HEK293 (cell line): ENCODE measurements around the gene VPS35L.

Experiments
- GLI4 ChIP-seq: fragments of 450-650 bp; formaldehyde crosslinking; IDR thresholded peaks from 2 replicates; pipeline ENCODE4 v1.5.1; 2016; ENCODE audit warnings: missing biosample characterization, missing genetic modification characterization
- GLIS1 ChIP-seq: fragments of 450-650 bp; formaldehyde crosslinking; IDR thresholded peaks from 2 replicates; pipeline ENCODE4 v1.5.1; 2016; ENCODE audit warnings: missing biosample characterization, missing genetic modification characterization
- IKZF3 ChIP-seq: fragments of 450-650 bp; IDR thresholded peaks from 2 replicates; pipeline ENCODE4 v1.5.0; 2018; ENCODE audit warnings: missing biosample characterization, mild to moderate bottlenecking, missing genetic modification characterization, moderate library complexity
- KLF8 ChIP-seq: fragments of 450-650 bp; formaldehyde crosslinking; IDR thresholded peaks from 2 replicates; pipeline ENCODE4 v1.5.1; 2016; ENCODE audit warnings: missing biosample characterization, missing genetic modification characterization
- OSR2 ChIP-seq: fragments of 450-650 bp; formaldehyde crosslinking; IDR thresholded peaks from 2 replicates; pipeline ENCODE4 v1.5.1; 2016; ENCODE audit warnings: missing biosample characterization, missing genetic modification characterization
- PRDM6 ChIP-seq: fragments of 450-650 bp; formaldehyde crosslinking; IDR thresholded peaks from 2 replicates; pipeline ENCODE4 v1.5.1; 2017; ENCODE audit warnings: missing biosample characterization, missing genetic modification characterization
- SCRT1 ChIP-seq: fragments of 450-650 bp; formaldehyde crosslinking; IDR thresholded peaks from 2 replicates; pipeline ENCODE4 v1.5.1; 2016; ENCODE audit warnings: missing biosample characterization, missing genetic modification characterization, borderline replicate concordance
- ZIC2 ChIP-seq: fragments of 450-650 bp; formaldehyde crosslinking; IDR thresholded peaks from 2 replicates; pipeline ENCODE4 v1.5.1; 2016; ENCODE audit warnings: missing biosample characterization, missing genetic modification characterization
- ZNF10 ChIP-seq: fragments of 450-650 bp; formaldehyde crosslinking; IDR thresholded peaks from 2 replicates; pipeline ENCODE4 v1.5.1; 2017; ENCODE audit warnings: missing biosample characterization, missing genetic modification characterization
- ZNF112 ChIP-seq: fragments of 450-650 bp; formaldehyde crosslinking; IDR thresholded peaks from 2 replicates; pipeline ENCODE4 v1.5.0; 2017; ENCODE audit warnings: missing biosample characterization, missing genetic modification characterization
- ZNF133 ChIP-seq: fragments of 450-650 bp; formaldehyde crosslinking; IDR thresholded peaks from 2 replicates; pipeline ENCODE4 v1.5.1; 2016; ENCODE audit warnings: missing biosample characterization, missing genetic modification characterization
- ZNF157 ChIP-seq: fragments of 450-650 bp; formaldehyde crosslinking; IDR thresholded peaks from 2 replicates; pipeline ENCODE4 v1.5.1; 2016; ENCODE audit warnings: missing biosample characterization, missing genetic modification characterization
- ZNF2 ChIP-seq: fragments of 450-650 bp; formaldehyde crosslinking; IDR thresholded peaks from 2 replicates; pipeline ENCODE4 v1.5.1; 2016; ENCODE audit warnings: missing biosample characterization, missing genetic modification characterization
- ZNF202 ChIP-seq: fragments of 450-650 bp; formaldehyde crosslinking; IDR thresholded peaks from 2 replicates; pipeline ENCODE4 v1.5.1; 2016; ENCODE audit warnings: missing biosample characterization, missing genetic modification characterization, borderline replicate concordance
- ZNF223 ChIP-seq: fragments of 450-650 bp; formaldehyde crosslinking; IDR thresholded peaks from 2 replicates; pipeline ENCODE4 v1.5.1; 2016; ENCODE audit warnings: missing biosample characterization, missing genetic modification characterization
- ZNF266 ChIP-seq: fragments of 450-650 bp; formaldehyde crosslinking; IDR thresholded peaks from 2 replicates; pipeline ENCODE4 v1.5.1; 2016; ENCODE audit warnings: missing biosample characterization, missing genetic modification characterization, low read depth
- ZNF274 ChIP-seq, 2 experiments: fragments of 200-500 bp in 1 of 2; fragments of 450-650 bp in 1 of 2; sonication (Bioruptor generic) in 1 of 2; formaldehyde crosslinking in 1 of 2; IDR thresholded peaks; 2 replicates each; pipeline versions ENCODE4 v1.5.1 to v1.6.1; 2014 to 2016; ENCODE audit warnings: borderline replicate concordance in 1 of 2, inconsistent platforms in 1 of 2, low read length in 1 of 2, missing biosample characterization in 1 of 2, missing genetic modification characterization in 1 of 2
- ZNF362 ChIP-seq: fragments of 450-650 bp; formaldehyde crosslinking; IDR thresholded peaks from 2 replicates; pipeline ENCODE4 v1.5.1; 2016; ENCODE audit warnings: missing biosample characterization, missing genetic modification characterization
- ZNF544 ChIP-seq: fragments of 450-650 bp; formaldehyde crosslinking; IDR thresholded peaks from 2 replicates; pipeline ENCODE4 v1.5.0; 2017; ENCODE audit warnings: missing biosample characterization, missing genetic modification characterization
- ZNF571 ChIP-seq: fragments of 450-650 bp; formaldehyde crosslinking; IDR thresholded peaks from 2 replicates; pipeline ENCODE4 v1.5.0; 2017; ENCODE audit warnings: missing biosample characterization, missing genetic modification characterization
- ZNF600 ChIP-seq: fragments of 450-650 bp; formaldehyde crosslinking; IDR thresholded peaks from 2 replicates; pipeline ENCODE4 v1.5.1; 2016; ENCODE audit warnings: missing biosample characterization, missing genetic modification characterization
- ZNF629 ChIP-seq: fragments of 450-650 bp; formaldehyde crosslinking; IDR thresholded peaks from 2 replicates; pipeline ENCODE4 v1.5.1; 2017; ENCODE audit warnings: missing biosample characterization, missing genetic modification characterization
- ZNF654 ChIP-seq: fragments of 450-650 bp; formaldehyde crosslinking; IDR thresholded peaks from 2 replicates; pipeline ENCODE4 v1.5.1; 2016; ENCODE audit warnings: low read depth, missing biosample characterization, missing genetic modification characterization
- ZNF677 ChIP-seq: fragments of 450-650 bp; IDR thresholded peaks from 2 replicates; pipeline ENCODE4 v1.5.0; 2018; ENCODE audit warnings: missing biosample characterization, mild to moderate bottlenecking, missing genetic modification characterization, moderate library complexity
- ZNF707 ChIP-seq: fragments of 450-650 bp; formaldehyde crosslinking; IDR thresholded peaks from 2 replicates; pipeline ENCODE4 v1.5.1; 2016; ENCODE audit warnings: missing biosample characterization, missing genetic modification characterization
- TF ChIP-seq, protein P1 (sequence below): fragments of 450-650 bp; formaldehyde crosslinking; IDR thresholded peaks from 2 replicates; pipeline ENCODE4 v1.5.1; 2016; ENCODE audit warnings: missing biosample characterization, missing genetic modification characterization
- TF ChIP-seq, protein P2 (sequence below): fragments of 450-650 bp; formaldehyde crosslinking; IDR thresholded peaks from 2 replicates; pipeline ENCODE4 v1.5.1; 2016; ENCODE audit warnings: missing biosample characterization, missing genetic modification characterization
- TF ChIP-seq, protein P3 (sequence below): fragments of 450-650 bp; formaldehyde crosslinking; IDR thresholded peaks from 2 replicates; pipeline ENCODE4 v1.5.1; 2017; ENCODE audit warnings: missing biosample characterization, mild to moderate bottlenecking, missing genetic modification characterization, moderate library complexity
- TF ChIP-seq, protein P4 (sequence below): fragments of 450-650 bp; formaldehyde crosslinking; IDR thresholded peaks from 2 replicates; pipeline ENCODE4 v1.5.1; 2016; ENCODE audit warnings: missing biosample characterization, missing genetic modification characterization

The VPS35L gene

GRCh38 chr16:19717741-19718623 is 162.5 kb downstream of the VPS35L start, which contains the start of the genes IQCK and KNOP1 (continued):
- TF ChIP-seq ZNF2 (peak; percentile 53), SCRT1 (tag by site-specific recombination) (no peak), ZNF600 (tag by site-specific recombination) (peak; percentile 88), ZNF223 (tag by site-specific recombination) (no peak), GLIS1 (tag by site-specific recombination) (peak; percentile 53), ZNF544 (no peak), KLF8 (tag by site-specific recombination) (peak; percentile 60; the same call in 1 of the 2 replicates), ZNF629 (peak; percentile 74), ZNF10 (no peak), GLI4 (tag by site-specific recombination) (no peak), ZNF571 (tag by site-specific recombination) (no peak), ZNF133 (tag by site-specific recombination) (no peak), OSR2 (tag by site-specific recombination) (no peak), ZNF677 (tag by site-specific recombination) (no peak), ZNF362 (tag by site-specific recombination) (no peak), ZNF654 (tag by site-specific recombination) (no peak), IKZF3 (tag by site-specific recombination) (no peak), ZNF157 (no peak), ZNF266 (tag by site-specific recombination) (no peak), ZNF274 (IDR thresholded peaks at IDR 0.05; ENCODE audit: low read length) (no peak), ZNF274 (tag by site-specific recombination; IDR thresholded peaks at IDR 0.05; ENCODE audit: borderline replicate concordance) (no peak), ZNF112 (tag by site-specific recombination) (no peak), PRDM6 (tag by site-specific recombination) (no peak), ZIC2 (peak; percentile 49), ZNF202 (no peak), ZNF707 (tag by site-specific recombination) (no peak)
- TF ChIP-seq, protein P1, sequence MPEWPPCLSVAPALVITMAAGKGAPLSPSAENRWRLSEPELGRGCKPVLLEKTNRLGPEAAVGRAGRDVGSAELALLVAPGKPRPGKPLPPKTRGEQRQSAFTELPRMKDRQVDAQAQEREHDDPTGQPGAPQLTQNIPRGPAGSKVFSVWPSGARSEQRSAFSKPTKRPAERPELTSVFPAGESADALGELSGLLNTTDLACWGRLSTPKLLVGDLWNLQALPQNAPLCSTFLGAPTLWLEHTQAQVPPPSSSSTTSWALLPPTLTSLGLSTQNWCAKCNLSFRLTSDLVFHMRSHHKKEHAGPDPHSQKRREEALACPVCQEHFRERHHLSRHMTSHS (tag by site-specific recombination) = no peak
- TF ChIP-seq, protein P2, sequence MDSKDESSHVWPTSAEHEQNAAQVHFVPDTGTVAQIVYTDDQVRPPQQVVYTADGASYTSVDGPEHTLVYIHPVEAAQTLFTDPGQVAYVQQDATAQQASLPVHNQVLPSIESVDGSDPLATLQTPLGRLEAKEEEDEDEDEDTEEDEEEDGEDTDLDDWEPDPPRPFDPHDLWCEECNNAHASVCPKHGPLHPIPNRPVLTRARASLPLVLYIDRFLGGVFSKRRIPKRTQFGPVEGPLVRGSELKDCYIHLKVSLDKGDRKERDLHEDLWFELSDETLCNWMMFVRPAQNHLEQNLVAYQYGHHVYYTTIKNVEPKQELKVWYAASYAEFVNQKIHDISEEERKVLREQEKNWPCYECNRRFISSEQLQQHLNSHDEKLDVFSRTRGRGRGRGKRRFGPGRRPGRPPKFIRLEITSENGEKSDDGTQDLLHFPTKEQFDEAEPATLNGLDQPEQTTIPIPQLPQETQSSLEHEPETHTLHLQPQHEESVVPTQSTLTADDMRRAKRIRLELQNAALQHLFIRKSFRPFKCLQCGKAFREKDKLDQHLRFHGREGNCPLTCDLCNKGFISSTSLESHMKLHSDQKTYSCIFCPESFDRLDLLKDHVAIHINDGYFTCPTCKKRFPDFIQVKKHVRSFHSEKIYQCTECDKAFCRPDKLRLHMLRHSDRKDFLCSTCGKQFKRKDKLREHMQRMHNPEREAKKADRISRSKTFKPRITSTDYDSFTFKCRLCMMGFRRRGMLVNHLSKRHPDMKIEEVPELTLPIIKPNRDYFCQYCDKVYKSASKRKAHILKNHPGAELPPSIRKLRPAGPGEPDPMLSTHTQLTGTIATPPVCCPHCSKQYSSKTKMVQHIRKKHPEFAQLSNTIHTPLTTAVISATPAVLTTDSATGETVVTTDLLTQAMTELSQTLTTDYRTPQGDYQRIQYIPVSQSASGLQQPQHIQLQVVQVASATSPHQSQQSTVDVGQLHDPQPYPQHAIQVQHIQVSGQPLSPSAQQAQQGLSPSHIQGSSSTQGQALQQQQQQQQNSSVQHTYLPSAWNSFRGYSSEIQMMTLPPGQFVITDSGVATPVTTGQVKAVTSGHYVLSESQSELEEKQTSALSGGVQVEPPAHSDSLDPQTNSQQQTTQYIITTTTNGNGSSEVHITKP (tag by site-specific recombination) = peak; percentile 41
- TF ChIP-seq, protein P3, sequence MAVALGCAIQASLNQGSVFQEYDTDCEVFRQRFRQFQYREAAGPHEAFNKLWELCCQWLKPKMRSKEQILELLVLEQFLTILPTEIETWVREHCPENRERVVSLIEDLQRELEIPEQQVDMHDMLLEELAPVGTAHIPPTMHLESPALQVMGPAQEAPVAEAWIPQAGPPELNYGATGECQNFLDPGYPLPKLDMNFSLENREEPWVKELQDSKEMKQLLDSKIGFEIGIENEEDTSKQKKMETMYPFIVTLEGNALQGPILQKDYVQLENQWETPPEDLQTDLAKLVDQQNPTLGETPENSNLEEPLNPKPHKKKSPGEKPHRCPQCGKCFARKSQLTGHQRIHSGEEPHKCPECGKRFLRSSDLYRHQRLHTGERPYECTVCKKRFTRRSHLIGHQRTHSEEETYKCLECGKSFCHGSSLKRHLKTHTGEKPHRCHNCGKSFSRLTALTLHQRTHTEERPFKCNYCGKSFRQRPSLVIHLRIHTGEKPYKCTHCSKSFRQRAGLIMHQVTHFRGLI = no peak
- TF ChIP-seq, protein P4, sequence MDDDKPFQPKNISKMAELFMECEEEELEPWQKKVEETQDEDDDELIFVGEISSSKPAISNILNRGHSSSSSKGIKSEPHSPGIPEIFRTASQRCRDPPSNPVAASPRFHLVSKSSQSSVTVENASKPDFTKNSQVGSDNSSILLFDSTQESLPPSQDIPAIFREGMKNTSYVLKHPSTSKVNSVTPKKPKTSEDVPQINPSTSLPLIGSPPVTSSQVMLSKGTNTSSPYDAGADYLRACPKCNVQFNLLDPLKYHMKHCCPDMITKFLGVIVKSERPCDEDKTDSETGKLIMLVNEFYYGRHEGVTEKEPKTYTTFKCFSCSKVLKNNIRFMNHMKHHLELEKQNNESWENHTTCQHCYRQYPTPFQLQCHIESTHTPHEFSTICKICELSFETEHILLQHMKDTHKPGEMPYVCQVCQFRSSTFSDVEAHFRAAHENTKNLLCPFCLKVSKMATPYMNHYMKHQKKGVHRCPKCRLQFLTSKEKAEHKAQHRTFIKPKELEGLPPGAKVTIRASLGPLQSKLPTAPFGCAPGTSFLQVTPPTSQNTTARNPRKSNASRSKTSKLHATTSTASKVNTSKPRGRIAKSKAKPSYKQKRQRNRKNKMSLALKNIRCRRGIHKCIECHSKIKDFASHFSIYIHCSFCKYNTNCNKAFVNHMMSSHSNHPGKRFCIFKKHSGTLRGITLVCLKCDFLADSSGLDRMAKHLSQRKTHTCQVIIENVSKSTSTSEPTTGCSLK (tag by site-specific recombination) = no peak
